GM12873 (cell line): ENCODE results near the gene GATA6.

Experiments used
- TF ChIP-seq, protein P1 (sequence below): IDR thresholded peaks from 2 replicates; pipeline ENCODE4 v1.5.1; 2012; ENCODE audit warnings: low read depth, mild to moderate bottlenecking, moderate library complexity, low read length, control low read depth; ENCODE audit not compliant: insufficient read depth; ENCODE audit errors: missing control alignments

GATA6 gene

GRCh38 chr18:22166069-22166950 is 3.1 kb upstream of the GATA6 start:
- TF ChIP-seq, protein P1, sequence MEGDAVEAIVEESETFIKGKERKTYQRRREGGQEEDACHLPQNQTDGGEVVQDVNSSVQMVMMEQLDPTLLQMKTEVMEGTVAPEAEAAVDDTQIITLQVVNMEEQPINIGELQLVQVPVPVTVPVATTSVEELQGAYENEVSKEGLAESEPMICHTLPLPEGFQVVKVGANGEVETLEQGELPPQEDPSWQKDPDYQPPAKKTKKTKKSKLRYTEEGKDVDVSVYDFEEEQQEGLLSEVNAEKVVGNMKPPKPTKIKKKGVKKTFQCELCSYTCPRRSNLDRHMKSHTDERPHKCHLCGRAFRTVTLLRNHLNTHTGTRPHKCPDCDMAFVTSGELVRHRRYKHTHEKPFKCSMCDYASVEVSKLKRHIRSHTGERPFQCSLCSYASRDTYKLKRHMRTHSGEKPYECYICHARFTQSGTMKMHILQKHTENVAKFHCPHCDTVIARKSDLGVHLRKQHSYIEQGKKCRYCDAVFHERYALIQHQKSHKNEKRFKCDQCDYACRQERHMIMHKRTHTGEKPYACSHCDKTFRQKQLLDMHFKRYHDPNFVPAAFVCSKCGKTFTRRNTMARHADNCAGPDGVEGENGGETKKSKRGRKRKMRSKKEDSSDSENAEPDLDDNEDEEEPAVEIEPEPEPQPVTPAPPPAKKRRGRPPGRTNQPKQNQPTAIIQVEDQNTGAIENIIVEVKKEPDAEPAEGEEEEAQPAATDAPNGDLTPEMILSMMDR = no peak

DNA sequence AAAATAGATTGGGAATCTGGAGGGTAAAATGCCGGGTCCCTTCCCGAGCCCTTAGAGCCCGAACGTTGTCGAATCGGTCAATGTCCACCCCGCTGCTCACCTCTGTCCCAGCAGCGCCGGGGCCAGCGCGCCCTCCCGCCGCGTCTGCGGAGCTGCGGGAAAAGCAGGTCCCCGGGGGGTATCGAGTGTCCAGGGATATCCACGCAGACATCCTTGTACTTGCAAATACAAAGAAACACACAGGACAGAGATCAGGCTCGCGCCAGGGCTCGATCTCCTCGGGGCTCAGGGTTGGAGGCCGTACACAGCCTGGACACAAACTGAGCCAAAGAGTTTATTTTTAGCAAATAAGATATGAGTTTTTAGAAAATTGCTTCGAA is 2.3 kb upstream of the GATA6 start:
- TF ChIP-seq, protein P1 = no peak

DNA sequence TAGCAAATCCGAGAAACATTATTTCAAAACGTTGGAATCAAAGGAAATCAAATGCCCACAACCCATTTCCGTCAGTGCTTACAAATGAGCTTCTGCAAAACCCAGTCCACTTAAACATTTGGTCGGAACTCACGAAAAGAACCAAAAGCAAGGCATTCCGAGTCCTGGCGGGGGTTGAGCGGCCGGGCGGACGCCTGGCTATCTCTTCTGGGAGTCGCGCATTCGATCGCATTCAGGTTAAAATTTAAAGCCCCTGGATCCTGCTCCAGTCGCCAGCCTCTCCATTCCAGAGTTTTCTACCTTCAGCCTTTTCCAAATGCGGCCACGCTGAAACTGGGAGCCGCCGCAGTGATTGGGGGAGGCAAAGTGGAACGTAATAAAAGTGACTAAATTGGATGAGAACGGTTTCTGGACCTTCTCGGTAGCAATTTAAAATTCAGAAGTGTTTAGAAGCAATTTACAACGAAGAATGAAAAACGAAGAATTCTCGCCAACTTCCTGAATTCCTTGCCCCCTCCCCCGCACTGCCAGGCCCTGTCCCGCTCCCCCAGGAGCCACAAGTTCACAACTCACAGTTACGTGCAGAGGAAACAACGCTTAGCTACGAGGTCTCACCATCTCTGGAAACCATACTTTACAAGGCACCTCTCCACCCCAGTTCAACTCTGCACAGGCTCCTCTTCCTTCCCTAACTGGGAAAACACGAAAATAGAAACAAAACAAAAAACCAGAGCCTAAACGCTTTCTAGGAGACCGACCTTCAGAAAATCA is 1.7 kb upstream of the GATA6 start:
- TF ChIP-seq, protein P1 = no peak

- TF ChIP-seq, protein P1 = no peak
Measured at GRCh38 chr18:22168360-22168921, 948 bp upstream of the GATA6 start.

- TF ChIP-seq, protein P1 = no peak
Measured at GRCh38 chr18:22169889-22170420, 566 bp downstream of the GATA6 start.

- TF ChIP-seq, protein P1 = no peak
Measured at GRCh38 chr18:22170421-22171257, 1.2 kb downstream of the GATA6 start.
